Muscle of back (tissue), 13 donors: Measurements from ENCODE around the gene APBA2. TPM values are rescaled to one million over a fixed set of nuclear protein-coding genes. Genes with fewer than 3 reads are reported as not detected.
"Not testable (repeated sequence)": the region's sequence is repeated elsewhere in the genome, so short reads cannot be mapped to it uniquely, and the experiment has no call there.

Experiments
- DNase-seq, 3 donors: peaks; one replicate each; pipeline versions ENCODE4 v3.0.0 to v3.0.0-alpha.2; 2013
- long read RNA-seq, 9 donors: transcript quantifications; one replicate each; lab custom pipeline, GENCODE V29; 2026
- polyA plus RNA-seq, 10 donors: library from polyadenylated mRNA; unstranded; fragments of 120-200 nt; gene quantifications; one replicate each; pipeline ENCODE4 v1.2.1, GENCODE V29; 2013; ENCODE audit not compliant: insufficient read length in 10 of 10

APBA2 gene
- 10 to 100 TPM in 1 of 10 donors, 1 to 10 TPM in 9; 3.1 to 12.7 (median 4.7) TPM for polyA plus RNA-seq
- long read RNA-seq, donor 1 = 0 reads
- long read RNA-seq, donor 2 = 0 reads
- long read RNA-seq, donor 3 = 0 reads
- long read RNA-seq, donor 4 = 0 reads
- long read RNA-seq, donor 5 = 0 reads
- long read RNA-seq, donor 6 = 0 reads
- long read RNA-seq, donor 7 = 0 reads
- long read RNA-seq, donor 8 = 0 reads
- long read RNA-seq, donor 9, partial matches to known transcripts = 0 of 1 reads
- long read RNA-seq, donor 9, other reads (novel, unspliced or antisense) = 0 of 1 reads

DNA sequence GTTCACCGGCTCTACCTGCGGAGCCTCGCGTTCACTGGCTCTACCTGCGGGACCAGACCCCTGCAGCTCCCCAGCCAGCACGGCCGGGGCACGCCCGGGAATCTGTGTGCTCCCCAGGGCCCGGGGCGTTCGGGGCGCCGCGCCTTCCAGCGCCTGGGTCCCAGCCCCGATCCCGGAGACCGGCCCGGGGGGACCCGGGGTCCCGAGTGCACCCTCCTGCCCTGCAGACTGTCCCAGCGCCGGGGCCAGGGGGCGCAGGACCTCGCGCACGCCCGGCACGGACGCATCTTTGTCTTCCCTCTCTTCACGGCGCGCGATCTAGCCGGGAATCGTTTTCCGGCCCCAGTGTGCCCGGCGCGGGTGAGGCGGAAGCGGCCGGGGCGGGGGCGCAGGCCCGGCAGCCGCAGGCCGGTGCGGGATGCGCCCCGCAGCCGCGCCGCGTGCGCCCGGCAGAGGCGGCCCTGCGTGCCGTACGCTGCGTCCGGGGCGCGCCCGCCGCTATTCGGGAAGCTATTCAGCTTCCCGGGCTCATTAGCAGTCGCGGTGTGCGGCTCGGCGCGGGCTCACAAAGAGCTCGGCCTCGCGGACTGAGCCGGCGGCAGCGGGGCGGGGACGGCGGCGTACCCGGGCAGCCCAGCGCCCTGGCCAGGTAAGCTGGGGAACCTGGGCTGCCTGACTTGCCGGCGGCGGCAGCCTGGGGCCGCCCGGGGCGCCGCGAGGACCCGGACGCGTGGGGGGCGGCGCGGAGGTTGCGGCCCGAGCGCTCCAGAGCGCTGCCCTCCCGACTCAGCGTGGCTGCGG lies at the start of gene APBA2:
Gene APBA2, plus strand, starts transcription at position 345 of the 801 bp plus-strand sequence. CDS start 167,911 bp downstream, outside the sequence.
- DNase-seq = peak in 1 of 3 donors; percentile 73

DNA sequence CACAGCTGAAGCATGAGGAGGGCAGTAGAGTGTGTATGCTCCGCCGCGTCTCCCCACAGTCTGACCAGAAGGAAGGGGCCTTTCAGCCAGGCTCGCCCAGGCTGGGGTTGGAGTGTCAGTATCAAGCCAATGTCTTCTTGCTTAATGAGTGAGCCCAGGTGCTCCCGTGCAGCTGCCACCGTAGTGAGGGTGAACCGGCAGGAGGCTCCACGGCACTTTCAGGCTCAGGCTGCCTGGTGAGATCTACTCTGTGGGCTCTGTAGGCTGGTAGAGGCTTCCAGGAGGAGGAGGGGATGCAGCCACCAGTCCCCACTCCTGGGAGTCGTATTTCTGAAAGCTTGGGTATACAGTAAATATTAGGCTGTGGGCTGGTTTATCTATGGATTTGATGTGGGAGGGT lies 45.5 kb upstream of the APBA2 start:
- DNase-seq = not testable (repeated sequence)

GRCh38 chr15:28842210-28842609 lies 43.6 kb upstream of the APBA2 start:
- not testable (repeated sequence) for DNase-seq

DNA sequence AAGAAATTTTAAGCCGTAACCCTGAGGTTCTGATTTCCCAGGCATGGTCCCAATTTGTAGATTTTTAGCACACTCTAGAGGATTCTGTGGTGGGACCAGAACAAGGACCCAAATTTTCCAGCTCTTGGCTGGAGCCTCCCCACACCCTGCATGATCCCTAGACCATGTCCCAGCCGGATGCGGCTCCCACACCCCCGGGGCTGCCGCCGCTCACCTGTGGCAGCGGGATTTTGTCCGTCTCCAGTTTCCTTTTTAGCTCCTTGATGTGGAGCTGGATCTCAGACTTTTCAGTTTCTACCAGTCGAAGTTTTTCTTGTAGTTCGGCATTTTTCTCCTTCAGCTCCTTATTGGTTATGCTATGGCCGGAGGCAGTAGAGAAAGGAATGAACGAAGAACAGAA lies 42.3 kb upstream of the APBA2 start:
- not testable (repeated sequence) for DNase-seq

GRCh38 chr15:28844147-28844546 lies 41.6 kb upstream of the APBA2 start:
- not testable (repeated sequence) for DNase-seq

DNA sequence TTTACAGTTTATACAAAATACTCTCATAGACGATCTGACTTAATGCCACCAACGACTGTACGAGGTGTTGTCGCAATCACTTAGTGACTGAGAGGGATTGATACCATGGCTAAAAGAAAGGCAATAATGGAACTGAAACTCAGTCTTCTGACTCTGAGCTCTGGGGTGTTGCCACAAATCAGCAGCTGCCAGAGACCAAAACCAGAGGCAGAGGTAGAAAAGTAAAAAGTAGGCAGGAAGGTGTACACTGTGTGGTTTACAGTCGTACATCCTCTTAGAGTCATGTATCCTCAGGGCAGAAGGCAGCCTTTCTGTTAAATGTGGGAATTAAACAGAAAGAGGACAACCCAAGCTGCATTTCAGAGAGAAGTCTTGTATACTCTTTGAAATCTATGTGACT lies 38.5 kb upstream of the APBA2 start:
- DNase-seq = not testable (repeated sequence)

GRCh38 chr15:28847959-28848358 lies 37.8 kb upstream of the APBA2 start:
- DNase-seq = not testable (repeated sequence)

GRCh38 chr15:28848521-28848920 lies 37.3 kb upstream of the APBA2 start, which contains the start of gene GOLGA6L7:
TSS of gene GOLGA6L7 (minus strand) at chr15:28848644. CDS start at chr15:28848549, 95 bp downstream.
- not testable (repeated sequence) for DNase-seq

DNA sequence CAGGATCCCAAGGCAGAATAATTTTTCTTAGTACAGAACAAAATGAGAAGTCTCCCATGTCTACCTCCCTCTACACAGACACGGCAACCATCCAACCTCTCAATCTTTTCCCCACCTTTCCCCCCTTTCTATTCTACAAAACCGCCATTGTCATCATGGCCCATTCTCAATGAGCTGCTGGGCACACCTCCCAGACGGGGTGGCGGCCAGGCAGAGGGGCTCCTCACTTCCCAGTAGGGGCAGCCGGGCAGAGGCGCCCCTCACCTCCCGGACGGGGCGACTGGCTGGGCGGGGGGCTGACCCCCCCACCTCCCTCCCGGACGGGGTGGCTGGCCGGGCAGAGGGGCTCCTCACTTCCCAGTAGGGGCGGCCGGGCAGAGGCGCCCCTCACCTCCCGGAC lies 36.5 kb upstream of the APBA2 start:
- DNase-seq = not testable (repeated sequence)

- not testable (repeated sequence) for DNase-seq
These were observed 36.0 kb upstream of the APBA2 start for GRCh38 chr15:28849766-28850165.

- not testable (repeated sequence) for DNase-seq
These were observed 32.1 kb upstream of the APBA2 start for GRCh38 chr15:28853654-28854053.

GRCh38 chr15:28854578-28854977 lies 31.2 kb upstream of the APBA2 start:
- DNase-seq = not testable (repeated sequence)

DNA sequence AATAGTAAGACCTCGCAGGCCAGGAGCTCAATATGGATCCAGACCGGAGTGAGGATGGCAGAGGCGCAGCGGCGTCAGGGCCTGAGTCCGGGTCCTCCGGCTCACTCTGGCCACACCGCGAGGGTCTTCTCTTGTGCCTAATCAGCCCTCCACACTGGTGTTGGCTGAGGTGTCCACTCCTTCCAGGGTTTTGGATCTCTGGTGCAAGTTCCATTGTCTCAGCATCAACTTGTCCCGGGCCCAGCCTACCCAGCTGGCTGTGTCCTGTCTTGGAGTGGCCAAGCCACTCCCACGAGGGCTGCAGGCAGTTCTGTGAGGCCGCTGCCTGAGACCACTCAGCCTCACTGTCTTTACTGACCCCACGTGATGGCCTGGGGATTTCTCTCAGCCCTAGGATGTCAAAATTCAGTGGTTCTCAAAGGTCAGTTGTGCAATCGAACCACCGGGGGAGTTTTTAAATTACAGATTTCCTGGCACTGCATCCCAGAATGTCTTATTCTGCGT lies 24.7 kb upstream of the APBA2 start:
- DNase-seq = peak in 2 of 3 donors; percentile 24 to 64

GRCh38 chr15:28861589-28862293 lies 24.0 kb upstream of the APBA2 start:
- not testable (repeated sequence) for DNase-seq

DNA sequence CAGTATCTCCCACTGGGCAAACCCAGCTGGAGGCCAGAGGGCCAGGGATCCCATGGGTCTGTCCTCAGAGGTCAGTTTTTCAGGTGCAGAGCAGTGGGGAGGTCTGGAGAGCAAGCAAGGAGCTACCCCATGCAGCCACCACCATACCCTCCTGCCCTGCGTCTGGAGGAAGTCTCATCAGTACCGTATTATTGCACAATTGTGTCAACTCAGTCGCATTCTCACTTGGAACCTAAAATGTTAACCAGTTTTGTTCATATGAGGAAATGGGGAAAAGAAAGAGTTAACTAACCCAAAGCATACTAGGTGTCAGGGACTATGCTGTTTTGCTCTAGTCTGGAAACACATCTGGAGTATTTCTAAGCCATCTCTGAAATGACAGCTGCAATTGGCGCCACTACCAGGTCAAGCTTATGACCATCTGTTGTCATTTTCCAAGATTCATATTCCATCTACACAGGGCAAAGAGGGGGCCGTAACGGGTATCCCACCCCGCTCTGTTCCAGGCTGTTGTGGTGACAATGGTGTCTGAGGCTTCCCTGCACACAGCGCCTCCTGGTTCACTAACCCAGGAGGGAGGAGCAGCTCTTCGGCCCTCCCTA lies 16.9 kb upstream of the APBA2 start:
- DNase-seq = no peak

DNA sequence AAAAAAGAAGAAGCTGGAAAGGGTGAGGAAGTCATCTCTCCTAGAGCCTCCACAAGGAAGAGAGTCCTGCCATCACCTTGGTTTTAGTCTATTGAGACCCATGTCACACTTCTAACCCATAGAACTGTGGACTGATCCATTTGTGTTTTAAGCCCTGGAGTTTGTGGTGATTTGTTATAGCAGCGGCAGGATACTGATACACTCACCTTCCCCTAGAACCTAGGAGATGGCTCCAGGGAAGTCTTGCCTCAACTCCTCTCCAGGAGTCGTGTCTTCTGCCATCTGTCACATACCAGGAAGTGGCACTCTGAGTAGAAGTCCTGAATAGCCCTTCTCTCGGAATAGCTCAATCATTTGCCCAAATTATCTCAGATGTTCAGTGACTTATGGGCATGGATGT lies 14.6 kb upstream of the APBA2 start:
- DNase-seq = no peak

- DNase-seq = no peak
These were observed 12.8 kb upstream of the APBA2 start for GRCh38 chr15:28873006-28873405.

GRCh38 chr15:28873585-28874190 lies 12.1 kb upstream of the APBA2 start:
- DNase-seq = no peak

GRCh38 chr15:28875461-28876000 lies 10.2 kb upstream of the APBA2 start:
- no peak for DNase-seq

GRCh38 chr15:28876131-28876844 lies 9.5 kb upstream of the APBA2 start:
- DNase-seq = no peak
